Smooth muscle cell of the umbilical artery (primary cell): ENCODE data around the gene TRIM64. TPM values are rescaled to one million over a fixed set of nuclear protein-coding genes. Genes with fewer than 3 reads are reported as not detected.

Experiments
- total RNA-seq: library from RNA; depleted of rRNA; stranded (reverse); fragments of >200 nt; gene quantifications from 2 replicates; pipeline ENCODE4 v1.2.3, GENCODE V29; 2014

Gene TRIM64, protein sequence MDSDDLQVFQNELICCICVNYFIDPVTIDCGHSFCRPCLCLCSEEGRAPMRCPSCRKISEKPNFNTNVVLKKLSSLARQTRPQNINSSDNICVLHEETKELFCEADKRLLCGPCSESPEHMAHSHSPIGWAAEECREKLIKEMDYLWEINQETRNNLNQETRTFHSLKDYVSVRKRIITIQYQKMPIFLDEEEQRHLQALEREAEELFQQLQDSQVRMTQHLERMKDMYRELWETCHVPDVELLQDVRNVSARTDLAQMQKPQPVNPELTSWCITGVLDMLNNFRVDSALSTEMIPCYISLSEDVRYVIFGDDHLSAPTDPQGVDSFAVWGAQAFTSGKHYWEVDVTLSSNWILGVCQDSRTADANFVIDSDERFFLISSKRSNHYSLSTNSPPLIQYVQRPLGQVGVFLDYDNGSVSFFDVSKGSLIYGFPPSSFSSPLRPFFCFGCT
- not detected in 2 replicates for total RNA-seq

DNA sequence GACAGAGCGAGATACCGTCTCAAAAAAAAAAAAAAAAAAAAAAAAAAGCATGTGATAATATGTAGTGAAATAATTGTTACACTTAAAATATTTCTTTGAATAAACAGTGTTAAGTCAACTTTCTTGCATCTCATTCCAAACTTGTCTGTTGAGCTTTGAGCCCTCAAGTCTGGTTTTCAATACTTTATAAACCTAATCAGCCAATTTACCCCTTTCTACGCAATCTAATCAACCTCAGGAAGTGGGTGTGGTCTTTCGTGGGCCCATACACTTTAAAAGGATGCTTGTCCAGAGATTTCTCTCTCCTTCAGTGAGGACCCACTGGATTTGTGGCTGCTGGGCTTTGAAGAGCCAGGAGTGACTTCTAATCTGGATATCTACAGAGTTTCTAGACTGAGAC is at the start of gene TRIM64:
TRIM64 (plus strand) TSS at position 301 of the 400 bp plus-strand sequence. CDS start 2,467 bp downstream, outside the sequence.

DNA sequence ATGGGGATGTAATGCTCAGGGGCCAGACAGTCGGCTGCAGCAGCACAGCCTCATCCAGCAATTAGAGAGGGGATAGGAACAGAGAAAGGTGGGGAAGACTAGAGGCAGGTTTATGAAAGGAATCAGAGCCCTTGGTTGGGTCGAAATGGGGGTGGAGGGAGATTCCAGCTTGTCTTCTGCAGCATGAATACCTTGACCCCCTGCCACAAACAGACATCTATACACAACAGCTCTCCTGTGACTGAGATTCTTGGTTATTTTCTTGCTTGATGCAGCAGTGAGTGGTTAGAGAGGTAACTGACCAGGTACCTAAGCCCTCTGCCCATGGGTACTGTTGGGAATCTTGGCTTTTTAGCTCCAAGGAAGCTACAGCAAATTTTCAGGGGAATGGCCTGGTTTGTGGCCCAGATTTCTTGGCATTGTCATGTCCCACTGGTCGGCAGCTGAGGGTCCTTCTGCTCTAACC is 43.6 kb upstream of the TRIM64 start, which contains the start of gene TRIM49D1:
TRIM49D1 (minus strand) TSS at position 51 of the 466 bp plus-strand sequence. CDS start 4,535 bp downstream, outside the sequence.

DNA sequence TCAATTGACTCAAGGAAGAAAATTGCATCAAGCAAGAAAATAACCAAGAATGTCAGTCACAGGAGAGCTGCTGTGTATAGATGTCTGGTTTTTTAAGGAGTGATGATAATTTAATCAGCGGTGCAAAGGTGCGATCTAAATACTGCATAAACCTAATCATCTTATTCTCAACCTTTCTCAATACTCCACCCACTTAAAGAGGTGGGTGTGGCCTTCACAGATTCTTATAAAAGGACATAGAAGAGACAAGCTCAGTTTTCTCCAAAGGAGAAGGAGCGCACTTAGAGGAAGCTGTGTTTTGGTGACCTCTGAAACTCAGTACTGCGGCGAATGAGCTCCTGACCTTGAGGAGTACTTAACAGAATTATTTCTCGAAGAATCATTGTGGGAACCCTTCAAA is 42.1 kb upstream of the TRIM64 start, which contains the start of gene TRIM49D2:
TRIM49D2 (plus strand) TSS at position 301 of the 400 bp plus-strand sequence. CDS start 2,698 bp downstream, outside the sequence.

Other genes starting within 250 kb of the TRIM64 start
- gene TRIM49, start 157.5 kb upstream of the TRIM64 start, total RNA-seq, result not detected in 2 replicates
- not detected in 2 replicates for gene TRIM64B, start 87.5 kb upstream of the TRIM64 start, total RNA-seq
- gene TRIM49D1, start 43.8 kb upstream of the TRIM64 start, total RNA-seq, result not detected in 2 replicates
- not detected in 2 replicates for gene TRIM49D2, start 42.0 kb upstream of the TRIM64 start, total RNA-seq
- gene TRIM49C, start 65.1 kb downstream of the TRIM64 start, total RNA-seq, result not detected in 2 replicates
- not detected in 2 replicates for gene UBTFL1, start 119.9 kb downstream of the TRIM64 start, total RNA-seq
- gene NAALAD2, start 168.6 kb downstream of the TRIM64 start, total RNA-seq, result 1.0 and 2.4 TPM in 2 replicates